H9 (cell line): ENCODE results near the gene TUBB2A. TPM values are rescaled to one million over a fixed set of nuclear protein-coding genes. Genes with fewer than 3 reads are reported as not detected.

Source experiments
- DNase-seq: peaks from one replicate; pipeline ENCODE4 v3.0.0-alpha.2; 2017
- H2AFZ ChIP-seq: one replicate; pipeline ENCODE4 v1.6.1; 2013; ENCODE audit warnings: mild to moderate bottlenecking, low read length, control low read depth, moderate library complexity
- H2AK5ac ChIP-seq: 2 replicates; pipeline ENCODE4 v1.6.1; 2013; ENCODE audit warnings: low read length, control low read depth, mixed read lengths; ENCODE audit not compliant: insufficient read length
- H2BK120ac ChIP-seq: one replicate; pipeline ENCODE4 v1.6.1; 2013; ENCODE audit warnings: low read depth, mild to moderate bottlenecking, low read length, control low read depth, inconsistent platforms; ENCODE audit not compliant: poor library complexity, severe bottlenecking
- H2BK12ac ChIP-seq: 2 replicates; pipeline ENCODE4 v1.6.1; 2013; ENCODE audit warnings: low read length, control low read depth, mixed read lengths, low read depth; ENCODE audit not compliant: insufficient read length
- H2BK15ac ChIP-seq: 2 replicates; pipeline ENCODE4 v1.6.1; 2013; ENCODE audit warnings: low read depth, low read length, control low read depth
- H2BK20ac ChIP-seq: one replicate; pipeline ENCODE4 v1.6.1; 2013; ENCODE audit warnings: low read depth, mild to moderate bottlenecking, low read length, control low read depth, inconsistent platforms; ENCODE audit not compliant: poor library complexity, severe bottlenecking
- H2BK5ac ChIP-seq: 2 replicates; pipeline ENCODE4 v1.6.1; 2013; ENCODE audit warnings: low read length, control low read depth, mixed read lengths; ENCODE audit not compliant: insufficient read length
- H3K14ac ChIP-seq: 2 replicates; pipeline ENCODE4 v1.6.1; 2013; ENCODE audit warnings: low read length, control low read depth; ENCODE audit not compliant: insufficient read depth
- H3K18ac ChIP-seq: 2 replicates; pipeline ENCODE4 v1.6.1; 2013; ENCODE audit warnings: low read depth, mild to moderate bottlenecking, mixed read lengths, low read length, control low read depth; ENCODE audit not compliant: insufficient read length
- H3K23ac ChIP-seq: 2 replicates; pipeline ENCODE4 v1.6.1; 2013; ENCODE audit warnings: low read length, control low read depth, mixed read lengths, low read depth; ENCODE audit not compliant: insufficient read length
- H3K23me2 ChIP-seq: 2 replicates; pipeline ENCODE4 v1.6.1; 2013; ENCODE audit warnings: low read depth, mild to moderate bottlenecking, mixed read lengths, low read length, control low read depth; ENCODE audit not compliant: insufficient read length, poor library complexity, severe bottlenecking
- H3K27ac ChIP-seq: 2 replicates; pipeline ENCODE4 v1.5.1; 2013; ENCODE audit warnings: low read length, control low read depth, mixed read lengths, low read depth; ENCODE audit not compliant: insufficient read length
- H3K27me3 ChIP-seq: 2 replicates; pipeline ENCODE4 v1.6.1; 2013; ENCODE audit warnings: low read length, control low read depth, inconsistent platforms; ENCODE audit not compliant: insufficient read depth
- H3K4ac ChIP-seq: 2 replicates; pipeline ENCODE4 v1.6.1; 2013; ENCODE audit warnings: low read depth, mild to moderate bottlenecking, control low read depth, inconsistent platforms, low read length, moderate library complexity
- H3K4me1 ChIP-seq: 2 replicates; pipeline ENCODE4 v1.6.1; 2013; ENCODE audit warnings: low read length, control low read depth, inconsistent platforms; ENCODE audit not compliant: insufficient read depth
- H3K4me2 ChIP-seq: 2 replicates; pipeline ENCODE4 v1.6.1; 2013; ENCODE audit warnings: low read length, control low read depth, mixed read lengths; ENCODE audit not compliant: insufficient read length, insufficient read depth
- H3K56ac ChIP-seq: 2 replicates; pipeline ENCODE4 v1.6.1; 2013; ENCODE audit warnings: low read depth, mild to moderate bottlenecking, mixed read lengths, low read length, control low read depth; ENCODE audit not compliant: insufficient read length
- H3K79me1 ChIP-seq: 2 replicates; pipeline ENCODE4 v1.6.1; 2013; ENCODE audit warnings: low read depth, mild to moderate bottlenecking, moderate library complexity, low read length, control low read depth, inconsistent platforms; ENCODE audit not compliant: insufficient read depth, poor library complexity, severe bottlenecking
- H3K79me2 ChIP-seq: 2 replicates; pipeline ENCODE4 v1.6.1; 2013; ENCODE audit warnings: low read length, control low read depth, inconsistent platforms; ENCODE audit not compliant: insufficient read depth
- H3K9ac ChIP-seq: 2 replicates; pipeline ENCODE4 v1.6.1; 2013; ENCODE audit warnings: low read length, control low read depth, mixed read lengths; ENCODE audit not compliant: insufficient read length; ENCODE audit errors: extremely low read depth
- H3K9me3 ChIP-seq: one replicate; pipeline ENCODE4 v1.6.1; 2013; ENCODE audit warnings: low read depth, low read length, inconsistent platforms; ENCODE audit not compliant: control insufficient read depth
- H3T11ph ChIP-seq: one replicate; pipeline ENCODE4 v1.6.1; 2013; ENCODE audit warnings: mild to moderate bottlenecking, low read length, control low read depth, inconsistent platforms
- H4K20me1 ChIP-seq: one replicate; pipeline ENCODE4 v1.6.1; 2013; ENCODE audit not compliant: control insufficient read depth, insufficient read length, insufficient read depth
- H4K5ac ChIP-seq: 2 replicates; pipeline ENCODE4 v1.6.1; 2013; ENCODE audit warnings: low read depth, mild to moderate bottlenecking, mixed read lengths, low read length, control low read depth; ENCODE audit not compliant: insufficient read length
- H4K8ac ChIP-seq: replicated peaks from 2 replicates; pipeline ENCODE4 v1.6.1; 2013; ENCODE audit warnings: low read length, control low read depth, mixed read lengths, low read depth; ENCODE audit not compliant: insufficient read length
- H4K91ac ChIP-seq: 2 replicates; pipeline ENCODE4 v1.6.1; 2013; ENCODE audit warnings: low read depth, mild to moderate bottlenecking, moderate library complexity, mixed read lengths, low read length, control low read depth; ENCODE audit not compliant: insufficient read length
- H3K27ac Mint-ChIP-seq, 3 experiments: 2 replicates in 2 of 3; 3 replicates in 1 of 3; pipeline ENCODE4 v1.8.0; 2020 to 2021; ENCODE audit warnings: mixed read lengths in 3 of 3, mild to moderate bottlenecking in 1 of 3, moderate library complexity in 1 of 3
- H3K27me3 Mint-ChIP-seq: 2 replicates; pipeline ENCODE4 v1.8.0; 2021; ENCODE audit warnings: low read depth, mild to moderate bottlenecking, moderate library complexity, mixed read lengths
- H3K36me3 Mint-ChIP-seq, 3 experiments: 2 replicates in 2 of 3; 3 replicates in 1 of 3; pipeline ENCODE4 v1.8.0; 2020 to 2021; ENCODE audit warnings: low read depth in 3 of 3, mixed read lengths in 3 of 3; ENCODE audit not compliant: insufficient read depth in 1 of 3
- H3K4me1 Mint-ChIP-seq, 2 experiments: 2 replicates each; pipeline ENCODE4 v1.8.0; 2020; ENCODE audit warnings: mixed read lengths in 2 of 2
- H3K4me3 Mint-ChIP-seq, 2 experiments: 2 replicates in 1 of 2; 3 replicates in 1 of 2; pipeline ENCODE4 v1.8.0; 2020 to 2021; ENCODE audit warnings: mild to moderate bottlenecking in 2 of 2, mixed read lengths in 2 of 2, moderate library complexity in 1 of 2
- H3K9me3 Mint-ChIP-seq, 2 experiments: 2 replicates in 1 of 2; 3 replicates in 1 of 2; pipeline ENCODE4 v1.8.0; 2020; ENCODE audit warnings: mild to moderate bottlenecking in 2 of 2, mixed read lengths in 2 of 2, moderate library complexity in 1 of 2
- CTCF ChIP-seq: fragments of 200-600 bp; sonication (generic); conservative IDR thresholded peaks from 3 replicates; pipeline ENCODE4 v1.8.0; 2021; ENCODE audit warnings: antibody characterized with exemption, mild to moderate bottlenecking
- WGBS: extraction: QIAGEN DNeasy Blood & Tissue Kit; methylation state at CpG from one replicate; pipeline ENCODE4 v1.1.7; 2013; ENCODE audit warnings: missing lambda C conversion rate, low lambda C conversion rate, mixed read lengths; ENCODE audit not compliant: insufficient read length; ENCODE audit errors: extremely low coverage; 5-methylcytosine and 5-hydroxymethylcytosine counted together
- total RNA-seq: library from RNA; stranded (reverse); gene quantifications from 2 replicates; pipeline ENCODE4 v1.2.1, GENCODE V29; 2021

The TUBB2A gene
- total RNA-seq, 1 experiment from 2014 or later: 258 TPM

GRCh38 chr6:3137057-3137777, 20.1 kb downstream of the TUBB2A start:
- WGBS: no CpG with 5 or more reads among the region's 12 CpGs
- no peak overlapping the region for H3K9ac ChIP-seq
- peak overlapping the region in 1 of 3 experiments; percentile 56; a peak in 2 of 7 replicates for H3K27ac Mint-ChIP-seq

More at GRCh38 chr6:3137057-3137777, 20.1 kb downstream of the TUBB2A start:
- Histone ChIP-seq H2AK5ac (no peak overlapping the region), H3K27ac (no peak overlapping the region), H2BK120ac (no peak overlapping the region), H3T11ph (no peak overlapping the region), H3K27me3 (no peaks in the 10 kb centered on the region), H4K5ac (no peak overlapping the region), H4K91ac (no peak overlapping the region), H3K23me2 (peaks cover 2% of the 10 kb centered on the region), H3K4me2 (no peak overlapping the region), H4K8ac (no peak overlapping the region), H3K14ac (no peak overlapping the region), H3K4ac (no peak overlapping the region), H3K9me3 (no peaks in the 10 kb centered on the region), H2BK20ac (no peak overlapping the region), H2BK15ac (no peak overlapping the region), H3K56ac (no peak overlapping the region), H2BK12ac (no peak overlapping the region), H3K79me2 (no peaks in the 10 kb centered on the region), H3K18ac (no peak overlapping the region), H3K4me1 (no peaks in the 10 kb centered on the region), H2BK5ac (no peak overlapping the region), H3K79me1 (no peaks in the 10 kb centered on the region), H3K23ac (no peak overlapping the region), H4K20me1 (no peaks in the 10 kb centered on the region), H2AFZ (no peak overlapping the region)
- Mint-ChIP-seq H3K4me1 (peaks cover 12 to 18% of the 10 kb centered on the region in 2 experiments), H3K36me3 (peaks cover 42 to 84% (median 78%) of the 10 kb centered on the region in 3 experiments), H3K4me3 (no peak overlapping the region), H3K9me3 (no peaks in the 10 kb centered on the region), H3K27me3 (no peaks in the 10 kb centered on the region)
- DNase-seq: no peak
- no peak for TF ChIP-seq CTCF
